A673 (cell line): ENCODE measurements around the gene SAMHD1.

ENCODE experiments used
- CTCF ChIP-seq: fragments of 300-800, 200-600 bp; sonication (generic); conservative IDR thresholded peaks from 2 replicates; pipeline ENCODE4 v1.5.1; 2017; ENCODE audit warnings: low read depth, mild to moderate bottlenecking, antibody characterized with exemption, low read length, moderate library complexity, mixed read lengths
- EZH2 ChIP-seq: fragments of 200-600 bp; sonication (generic); IDR thresholded peaks from 2 replicates; pipeline ENCODE4 v1.6.1; 2017; ENCODE audit warnings: borderline replicate concordance, low read depth, mild to moderate bottlenecking, mixed read lengths, antibody characterized with exemption, low read length; ENCODE audit not compliant: poor library complexity, severe bottlenecking

DNA sequence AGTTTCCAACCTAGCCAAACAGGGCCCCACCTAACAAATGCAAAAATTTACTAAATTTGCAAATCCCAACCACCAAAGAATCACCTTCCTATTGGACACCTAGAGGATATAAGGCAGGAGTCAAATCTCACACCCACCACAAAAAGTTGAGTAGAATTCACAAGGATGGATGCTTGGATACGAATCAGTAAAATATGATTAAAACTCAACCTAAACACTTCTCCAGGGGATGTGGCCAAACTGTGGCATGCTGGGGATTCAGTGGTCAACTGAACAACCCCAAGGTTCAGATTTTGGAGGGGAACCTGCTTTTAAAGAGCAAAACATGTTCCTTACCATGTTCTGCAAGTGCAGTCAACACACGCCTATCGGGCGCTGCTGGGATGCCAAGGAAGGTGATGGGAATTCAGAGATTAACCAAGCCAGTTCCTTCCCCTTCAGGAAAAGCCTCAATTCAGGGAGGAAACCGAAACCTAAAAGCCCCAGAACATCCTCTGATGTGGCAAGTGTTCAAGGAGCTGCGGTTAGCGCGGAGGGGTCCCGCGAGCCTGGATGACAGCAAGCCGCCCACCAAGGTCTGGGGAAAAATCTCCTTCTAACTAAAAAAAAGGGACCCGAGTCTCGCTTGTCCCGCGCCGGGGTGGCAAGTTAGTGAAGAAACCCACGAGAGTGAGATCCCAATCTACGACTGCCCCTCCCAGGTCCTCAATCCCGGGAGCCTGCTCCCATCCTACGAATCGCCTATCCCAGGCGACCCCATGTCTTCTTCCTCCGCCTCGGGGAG lies 902 bp downstream of the SAMHD1 start:
- TF ChIP-seq CTCF (no peak), EZH2 (no peak)
